WI38 (cell line): ENCODE results near the gene BEST2.

Source experiments
- H3K4me3 ChIP-seq: 2 replicates; pipeline ENCODE4 v1.5.1; 2011; ENCODE audit warnings: low read depth, mild to moderate bottlenecking, control low read depth, low read length
- TF ChIP-seq, protein P1 (sequence below): IDR thresholded peaks from 2 replicates; pipeline ENCODE4 v1.5.1; 2012; ENCODE audit warnings: low read depth, mild to moderate bottlenecking, control low read depth, low read length

Gene BEST2

DNA sequence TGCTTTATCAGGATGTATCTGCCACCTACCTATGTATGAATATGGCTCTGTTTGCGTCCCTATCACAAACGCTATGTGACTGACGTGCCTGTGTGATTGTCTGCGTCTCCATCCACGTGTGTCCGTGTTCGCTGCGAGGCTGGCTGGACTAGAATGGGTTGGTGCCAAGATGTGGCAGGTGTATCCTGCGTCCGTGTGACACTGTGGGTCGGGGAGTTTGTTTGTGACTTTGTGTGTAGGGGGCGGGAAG lies 30.5 kb downstream of the BEST2 start:
- TF ChIP-seq, protein P1, sequence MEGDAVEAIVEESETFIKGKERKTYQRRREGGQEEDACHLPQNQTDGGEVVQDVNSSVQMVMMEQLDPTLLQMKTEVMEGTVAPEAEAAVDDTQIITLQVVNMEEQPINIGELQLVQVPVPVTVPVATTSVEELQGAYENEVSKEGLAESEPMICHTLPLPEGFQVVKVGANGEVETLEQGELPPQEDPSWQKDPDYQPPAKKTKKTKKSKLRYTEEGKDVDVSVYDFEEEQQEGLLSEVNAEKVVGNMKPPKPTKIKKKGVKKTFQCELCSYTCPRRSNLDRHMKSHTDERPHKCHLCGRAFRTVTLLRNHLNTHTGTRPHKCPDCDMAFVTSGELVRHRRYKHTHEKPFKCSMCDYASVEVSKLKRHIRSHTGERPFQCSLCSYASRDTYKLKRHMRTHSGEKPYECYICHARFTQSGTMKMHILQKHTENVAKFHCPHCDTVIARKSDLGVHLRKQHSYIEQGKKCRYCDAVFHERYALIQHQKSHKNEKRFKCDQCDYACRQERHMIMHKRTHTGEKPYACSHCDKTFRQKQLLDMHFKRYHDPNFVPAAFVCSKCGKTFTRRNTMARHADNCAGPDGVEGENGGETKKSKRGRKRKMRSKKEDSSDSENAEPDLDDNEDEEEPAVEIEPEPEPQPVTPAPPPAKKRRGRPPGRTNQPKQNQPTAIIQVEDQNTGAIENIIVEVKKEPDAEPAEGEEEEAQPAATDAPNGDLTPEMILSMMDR = no peak
- peak overlapping the region; percentile 53 for H3K4me3 ChIP-seq

DNA sequence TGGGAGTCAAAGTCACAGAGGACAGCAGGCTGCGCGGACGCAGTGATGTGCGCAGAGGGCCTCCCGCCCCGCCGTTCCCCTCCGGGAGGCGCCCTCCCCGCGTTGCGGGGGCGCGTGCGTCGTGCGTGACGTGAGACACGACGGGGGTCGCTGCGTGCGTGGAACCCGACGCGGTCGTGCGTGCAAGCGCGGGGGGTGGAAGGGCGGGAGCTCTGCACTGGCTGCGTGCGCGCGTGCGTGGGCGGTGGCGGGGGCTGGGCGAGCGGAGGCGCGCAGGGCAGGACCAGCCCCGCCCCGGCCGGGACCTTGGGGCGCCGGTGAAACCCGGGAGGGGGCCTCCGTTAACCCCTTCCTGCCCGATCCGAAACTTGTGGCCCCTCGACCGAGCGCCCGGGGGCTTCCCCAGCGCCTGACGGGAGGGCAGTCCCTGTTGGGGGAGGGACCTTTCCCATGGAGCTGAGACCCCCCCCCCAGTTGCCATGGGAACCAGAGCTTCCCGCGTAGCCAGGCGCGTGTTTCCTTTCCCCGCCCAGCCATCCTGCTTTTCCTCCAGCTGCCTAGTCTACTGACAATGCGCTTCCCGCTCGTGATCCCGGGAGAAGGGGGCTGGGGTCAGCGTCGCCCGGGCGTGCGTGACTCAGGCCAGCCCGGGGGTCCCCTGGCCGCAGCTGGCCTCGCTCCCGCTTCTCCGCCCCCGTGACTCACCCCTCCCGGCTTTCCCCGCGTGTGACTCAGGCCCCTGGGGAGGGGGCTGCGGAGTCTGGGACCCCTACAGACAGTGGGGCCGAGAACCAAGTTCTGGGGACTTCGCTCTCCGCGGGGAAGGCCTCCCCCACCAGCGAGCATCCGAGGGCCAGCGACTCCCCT lies 31.1 kb downstream of the BEST2 start:
- TF ChIP-seq, protein P1 = no peak
- H3K4me3 ChIP-seq = peak overlapping the region; percentile 53

DNA sequence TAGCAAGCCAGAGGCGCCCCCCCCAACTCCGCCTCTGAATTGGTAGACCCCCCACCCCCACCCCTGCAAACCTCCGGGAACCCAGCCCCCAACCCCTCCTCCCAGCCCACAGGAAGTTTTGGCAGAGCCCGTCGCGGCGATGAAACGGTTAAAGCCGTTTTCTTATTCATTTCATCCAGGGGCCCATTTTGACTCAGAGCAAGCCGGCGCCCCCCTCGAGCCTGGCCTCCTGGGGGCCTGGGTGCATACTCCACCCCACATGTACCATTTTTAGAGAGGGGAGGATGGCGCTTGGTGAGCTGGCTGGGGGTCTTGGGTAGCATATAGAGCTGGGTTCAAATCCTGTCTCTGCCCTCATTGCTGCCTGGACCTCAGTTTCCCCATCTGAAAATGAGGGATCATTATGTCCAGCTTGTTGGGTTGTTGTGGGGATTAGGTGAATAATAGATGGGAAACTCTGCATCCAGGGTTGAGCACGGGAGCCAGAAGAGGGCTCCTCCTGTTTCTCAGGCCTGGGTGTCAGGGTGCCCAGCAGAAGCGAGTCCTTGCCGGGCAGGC lies 31.8 kb downstream of the BEST2 start:
- TF ChIP-seq, protein P1 = no peak
- H3K4me3 ChIP-seq = no peak overlapping the region

DNA sequence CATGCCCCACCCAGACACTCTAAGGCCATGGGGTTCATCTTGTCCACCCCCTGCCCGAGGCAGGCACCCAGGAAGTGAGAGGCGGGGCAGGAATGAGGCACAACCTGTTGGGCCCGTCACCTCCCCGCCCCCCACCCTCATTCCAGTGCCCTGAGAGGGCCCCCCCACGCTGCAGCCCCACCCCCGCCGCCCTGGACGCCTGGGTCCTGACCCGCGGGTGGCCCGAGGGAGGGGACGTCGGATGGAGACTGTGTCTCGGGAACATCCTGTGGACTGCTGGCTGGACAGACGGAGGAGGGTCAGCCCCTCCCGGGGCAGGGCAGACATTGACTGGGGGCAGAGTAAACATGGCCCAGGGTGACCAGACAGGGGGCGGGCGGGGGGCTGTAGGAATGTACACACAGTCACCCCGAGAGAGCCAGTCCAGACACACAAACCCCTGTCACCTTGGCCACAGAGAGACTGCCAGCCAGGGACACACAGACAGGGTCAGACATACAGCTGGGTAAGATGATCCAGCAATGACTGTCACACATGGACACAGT lies 32.3 kb downstream of the BEST2 start:
- H3K4me3 ChIP-seq = no peak overlapping the region
- TF ChIP-seq, protein P1 = no peak

DNA sequence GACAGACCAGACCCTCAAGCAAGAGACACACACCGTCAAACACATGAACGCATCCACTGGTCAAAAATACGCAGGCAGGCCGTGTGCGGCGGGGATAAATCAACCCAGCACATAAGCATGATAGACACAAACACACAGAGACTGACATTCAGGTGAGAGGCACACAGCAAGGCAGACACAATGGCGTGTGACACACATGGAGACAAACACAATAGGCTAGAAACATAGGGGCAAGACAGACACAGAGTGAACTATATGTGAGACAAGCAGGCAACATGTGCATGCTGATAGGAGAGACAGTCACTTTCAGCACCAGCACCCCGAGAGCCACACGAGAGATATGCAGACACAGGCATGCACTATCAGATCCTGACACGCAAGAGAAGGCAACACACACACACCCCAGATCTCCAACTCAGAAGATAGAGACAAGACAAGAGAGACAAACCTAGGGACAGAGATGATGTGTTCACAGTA lies 32.8 kb downstream of the BEST2 start:
- TF ChIP-seq, protein P1 = no peak
- H3K4me3 ChIP-seq = no peak overlapping the region

DNA sequence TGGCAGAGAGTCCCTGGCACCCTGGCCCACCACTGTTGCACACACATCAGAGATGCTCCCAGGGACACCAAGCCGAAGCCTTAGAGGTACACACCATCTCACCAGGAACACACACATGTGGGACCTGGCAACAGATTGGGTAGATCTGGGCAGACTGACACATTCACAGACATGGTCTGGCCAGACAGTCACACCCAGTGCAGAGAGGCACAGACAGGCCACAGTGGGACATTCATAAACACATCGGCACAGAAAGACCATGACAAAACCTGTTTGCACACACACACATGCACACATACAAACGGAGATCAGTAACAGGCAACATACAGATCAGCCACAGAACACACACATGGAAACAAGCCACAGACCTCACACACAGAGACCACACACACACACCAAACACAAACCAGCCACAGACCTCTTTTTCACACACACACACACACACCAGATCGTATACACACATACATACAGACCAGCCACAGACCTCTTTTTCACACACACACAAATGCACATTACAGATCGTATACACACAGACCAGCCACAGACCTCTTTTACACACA lies 33.4 kb downstream of the BEST2 start:
- TF ChIP-seq, protein P1 = no peak
- no peak overlapping the region for H3K4me3 ChIP-seq
